ENCODE results near the gene NANOS2. TPM values are rescaled to one million over a fixed set of nuclear protein-coding genes. Genes with fewer than 3 reads are reported as not detected.

The NANOS2 gene
- total and polyA plus RNA-seq, 2 of the 13 experiments (the other 11 are each of a cell fraction or from before 2014, with no cell fraction given) = not detected

- intact Hi-C loops (cut with micrococcal nuclease; ENCODE audit: unreplicated experiment) = no loop called here
- no peaks in the 10 kb centered on the region for H4K20me1 ChIP-seq (ENCODE audit: insufficient read depth, low read length)
- H3K4me1 ChIP-seq (ENCODE audit: insufficient read depth, low read length) = peaks cover 75% of the 10 kb centered on the region
- ChIA-PET CTCF (ENCODE audit: low intra/inter-chr PET ratio, low total read pairs) (interaction anchor here (1.9 to 5.3 kb wide), 4 partner anchors 8 to 65 kb away, joined by 5 to 263 read pairs (median 30); partner anchors contain the start of genes FOXA3 and SYMPK), POLR2A (interaction anchor here (0.7 to 10.3 kb wide), 16 partner anchors 13 to 240 kb away, joined by 3 to 388 read pairs (median 4); partner anchors contain the start of genes CCDC61, FOXA3, MYPOP and SIX5)
- H3K27ac ChIP-seq (ENCODE audit: extremely low read length, insufficient read depth, low read length) = peak overlapping the region; percentile 87
- peaks cover 15% of the 10 kb centered on the region for H3K79me2 ChIP-seq (ENCODE audit: insufficient read depth, low read length)
- peak overlapping the region; percentile 78 for H3K9ac ChIP-seq (ENCODE audit: insufficient read depth, low read depth, low read length)
- H2AFZ ChIP-seq (ENCODE audit: low read length) = no peak overlapping the region
- no peaks in the 10 kb centered on the region for H3K36me3 ChIP-seq (replicated peaks in 1 of 2; ENCODE audit: control insufficient read depth in 1 of 2, insufficient read depth in 2 of 2, low read length in 2 of 2)
- peak overlapping the region; percentile 58 to 75 (median 58) for H3K4me3 ChIP-seq (replicated peaks in 1 of 3; ENCODE audit: insufficient read depth in 1 of 3, low read depth in 2 of 3, low read length in 3 of 3)
- no peaks in the 10 kb centered on the region for H3K9me3 ChIP-seq (ENCODE audit: low read length)
- H3K27me3 ChIP-seq (ENCODE audit: control insufficient read depth in 1 of 2, insufficient read depth in 2 of 2, low read length in 2 of 2) = no peaks in the 10 kb centered on the region
- 0% methylated on average over 3 of the region's 4 CpGs for WGBS (ENCODE audit: low lambda C conversion rate)
- FAIRE-seq (peak; percentile 96), DNase-seq (ENCODE audit: low spot score) (peak; percentile 84), ATAC-seq (peak; percentile 18)
- H3K4me2 ChIP-seq (ENCODE audit: low read depth, low read length) = peak overlapping the region; percentile 94
- TSS peak; percentile 44 for BruUV-seq (replicated peaks)
- in situ Hi-C loops (cut with HindIII; ENCODE audit: extremely low pct_ligation_motif_present, low pct_unique_long_range_greater_than_20kb) = no loop called here
- TF ChIP-seq NR2F1 (CRISPR knock-in tag; IDR thresholded peaks at IDR 0.05) (peak in 1 of 2 experiments; percentile 19; a peak in 2 of 4 replicates), THAP11 (CRISPR knock-in tag; IDR thresholded peaks at IDR 0.05) (peak; percentile 84), ZBTB34 (CRISPR knock-in tag; IDR thresholded peaks at IDR 0.05) (peak; percentile 76; the same call in 1 of the 2 replicates), ZNF121 (CRISPR knock-in tag; IDR thresholded peaks at IDR 0.05) (peak; percentile 79), HOXD1 (CRISPR knock-in tag; IDR thresholded peaks at IDR 0.05) (0 out of 2 replicates have a peak, but pooled peaks have one; percentile 38), MAX (IDR thresholded peaks at IDR 0.05) (peak; percentile 75), HMG20B (CRISPR knock-in tag; conservative IDR thresholded peaks at IDR 0.05) (no peak), ZNF350 (CRISPR knock-in tag; IDR thresholded peaks at IDR 0.05; ENCODE audit: borderline replicate concordance, low read depth) (0 out of 2 replicates have a peak, but pooled peaks have one; percentile 22), ZFP1 (CRISPR knock-in tag; IDR thresholded peaks at IDR 0.05) (0 out of 2 replicates have a peak, but pooled peaks have one; percentile 36), ZNF446 (CRISPR knock-in tag; IDR thresholded peaks at IDR 0.05) (0 out of 2 replicates have a peak, but pooled peaks have one; percentile 62), XRCC5 (optimal IDR thresholded peaks at IDR 0.05; ENCODE audit: low read length) (peak; percentile 79), RNF219 (CRISPR knock-in tag; IDR thresholded peaks at IDR 0.05) (0 out of 2 replicates have a peak, but pooled peaks have one; percentile 14), SOX6 (IDR thresholded peaks at IDR 0.05) (no peak), SOX6 (CRISPR knock-in tag; IDR thresholded peaks at IDR 0.05) (peak; percentile 32; the same call in 1 of the 2 replicates), POLR2AphosphoS2 (IDR thresholded peaks at IDR 0.05; ENCODE audit: low read depth, low read length) (no peak), SP1 (IDR thresholded peaks at IDR 0.05) (no peak), SP1 (CRISPR knock-in tag; IDR thresholded peaks at IDR 0.05) (peak; percentile 31; the same call in 1 of the 2 replicates), PHF20 (CRISPR knock-in tag; IDR thresholded peaks at IDR 0.05) (no peak), ZKSCAN8 (CRISPR knock-in tag; IDR thresholded peaks at IDR 0.05; ENCODE audit: borderline replicate concordance) (no peak), HBP1 (CRISPR knock-in tag; IDR thresholded peaks at IDR 0.05; ENCODE audit: low read depth) (0 out of 2 replicates have a peak, but pooled peaks have one; percentile 57), ZNF329 (CRISPR knock-in tag; IDR thresholded peaks at IDR 0.05; ENCODE audit: low read depth) (no peak)
Measured at GRCh38 chr19:45881909-45882528, 32.6 kb downstream of the NANOS2 start.

Data from HepG2 (cell line).